Progenitor cell of endocrine pancreas (in vitro differentiated cells): ENCODE data around the gene NSUN2. TPM values are rescaled to one million over a fixed set of nuclear protein-coding genes. Genes with fewer than 3 reads are reported as not detected.

ENCODE experiments used
- DNase-seq: peaks from one replicate; pipeline ENCODE4 v3.0.0; 2021; ENCODE audit warnings: low spot score; ENCODE audit not compliant: unreplicated experiment
- H3K27ac Mint-ChIP-seq: 2 replicates; pipeline ENCODE4 v1.8.0; 2021; ENCODE audit warnings: mild to moderate bottlenecking, moderate library complexity, mixed read lengths
- H3K27me3 Mint-ChIP-seq: 2 replicates; pipeline ENCODE4 v1.8.0; 2021; ENCODE audit warnings: mixed read lengths
- H3K36me3 Mint-ChIP-seq: 2 replicates; pipeline ENCODE4 v1.8.0; 2022; ENCODE audit warnings: mixed read lengths; ENCODE audit not compliant: insufficient read depth
- H3K4me1 Mint-ChIP-seq: 2 replicates; pipeline ENCODE4 v1.8.0; 2021; ENCODE audit warnings: low read depth, mixed read lengths
- H3K4me3 Mint-ChIP-seq: 2 replicates; pipeline ENCODE4 v1.8.0; 2021; ENCODE audit warnings: low read depth, mild to moderate bottlenecking, moderate library complexity, mixed read lengths
- H3K9me3 Mint-ChIP-seq: 2 replicates; pipeline ENCODE4 v1.8.0; 2021; ENCODE audit warnings: low read depth, mixed read lengths
- CTCF ChIP-seq: fragments of 200-600 bp; sonication (generic); IDR thresholded peaks from one replicate; pipeline ENCODE4 v1.5.0; 2021; ENCODE audit warnings: antibody characterized with exemption, mild to moderate bottlenecking; ENCODE audit not compliant: unreplicated experiment
- total RNA-seq: library from RNA; stranded (reverse); gene quantifications from 2 replicates; pipeline ENCODE4 v1.2.1, GENCODE V29; 2021

Gene NSUN2
- total RNA-seq, 1 donor from 2014 or later = 61.3 TPM

- H3K27ac Mint-ChIP-seq = no peak overlapping the region
- peaks cover 3% of the 10 kb centered on the region for H3K9me3 Mint-ChIP-seq
- no peak overlapping the region for H3K4me3 Mint-ChIP-seq
- H3K4me1 Mint-ChIP-seq = peaks cover 7% of the 10 kb centered on the region
- peaks cover 29% of the 10 kb centered on the region for H3K36me3 Mint-ChIP-seq
- H3K27me3 Mint-ChIP-seq = peaks cover 5% of the 10 kb centered on the region
- DNase-seq = no peak
- TF ChIP-seq CTCF = no peak
Measured at GRCh38 chr5:6595405-6595804, 37.4 kb downstream of the NSUN2 start.

- Mint-ChIP-seq H3K9me3 (peaks cover 3% of the 10 kb centered on the region), H3K4me1 (peaks cover 13% of the 10 kb centered on the region), H3K4me3 (no peak overlapping the region), H3K27me3 (peaks cover 11% of the 10 kb centered on the region), H3K27ac (no peak overlapping the region), H3K36me3 (peaks cover 24% of the 10 kb centered on the region)
- DNase-seq = no peak
- TF ChIP-seq CTCF = no peak
Measured at GRCh38 chr5:6594066-6594465, 38.8 kb downstream of the NSUN2 start.

GRCh38 chr5:6593148-6594016 lies 39.5 kb downstream of the NSUN2 start:
- Mint-ChIP-seq H3K27ac (no peak overlapping the region), H3K36me3 (peaks cover 20% of the 10 kb centered on the region), H3K4me3 (no peak overlapping the region), H3K27me3 (peaks cover 11% of the 10 kb centered on the region), H3K9me3 (peaks cover 3% of the 10 kb centered on the region), H3K4me1 (peaks cover 13% of the 10 kb centered on the region)
- no peak for DNase-seq
- TF ChIP-seq CTCF = no peak

- H3K27ac Mint-ChIP-seq = no peak overlapping the region
- peaks cover 3% of the 10 kb centered on the region for H3K9me3 Mint-ChIP-seq
- peaks cover 17% of the 10 kb centered on the region for H3K36me3 Mint-ChIP-seq
- H3K4me3 Mint-ChIP-seq = no peak overlapping the region
- no peak for DNase-seq
- H3K4me1 Mint-ChIP-seq = peaks cover 13% of the 10 kb centered on the region
- H3K27me3 Mint-ChIP-seq = peaks cover 11% of the 10 kb centered on the region
- TF ChIP-seq CTCF = no peak
Measured at GRCh38 chr5:6592601-6593000, 40.2 kb downstream of the NSUN2 start.

GRCh38 chr5:6591671-6592288 lies 41.1 kb downstream of the NSUN2 start:
- Mint-ChIP-seq H3K4me1 (peaks cover 13% of the 10 kb centered on the region), H3K27me3 (peaks cover 18% of the 10 kb centered on the region), H3K27ac (no peak overlapping the region), H3K9me3 (peaks cover 3% of the 10 kb centered on the region), H3K36me3 (peaks cover 16% of the 10 kb centered on the region), H3K4me3 (no peak overlapping the region)
- no peak for DNase-seq
- no peak for TF ChIP-seq CTCF
